GM12891 (cell line): ENCODE data around the gene PRMT3.
A peak's percentile ranks its signal among the peaks of the same experiment; 100 is the strongest.
"Not testable (repeated sequence)": the region's sequence is repeated elsewhere in the genome, so short reads cannot be mapped to it uniquely, and the experiment has no call there.

Source experiments
- DNase-seq: peaks from one replicate; pipeline ENCODE4 v3.0.0; 2011; ENCODE audit warnings: low spot score; ENCODE audit not compliant: insufficient read length
- FAIRE-seq: peaks from 2 replicates; lab custom pipeline; 2011; peaks lifted over from hg19 to GRCh38; lab: Jason Lieb, UNC
- PAX5 ChIP-seq: IDR thresholded peaks from 2 replicates; pipeline ENCODE4 v1.6.1; 2011; ENCODE audit warnings: low read length, moderate library complexity, mild to moderate bottlenecking; ENCODE audit not compliant: insufficient read depth, severe bottlenecking
- POLR2A ChIP-seq: IDR thresholded peaks from 2 replicates; pipeline ENCODE4 v1.6.1; 2011; ENCODE audit warnings: low read depth, low read length, control low read depth
- POLR2AphosphoS5 ChIP-seq: IDR thresholded peaks from 2 replicates; pipeline ENCODE4 v1.6.1; 2011; ENCODE audit warnings: low read depth, low read length, control low read depth
- POU2F2 ChIP-seq: IDR thresholded peaks from 2 replicates; pipeline ENCODE4 v1.6.1; 2011; ENCODE audit warnings: low read depth, mild to moderate bottlenecking, control low read depth, low read length, moderate library complexity
- SPI1 ChIP-seq: IDR thresholded peaks from 2 replicates; pipeline ENCODE4 v1.6.1; 2011; ENCODE audit warnings: low read depth, low read length, control low read depth
- TAF1 ChIP-seq: IDR thresholded peaks from 2 replicates; pipeline ENCODE4 v1.6.1; 2011; ENCODE audit warnings: low read depth, low read length, control low read depth

Gene PRMT3

DNA sequence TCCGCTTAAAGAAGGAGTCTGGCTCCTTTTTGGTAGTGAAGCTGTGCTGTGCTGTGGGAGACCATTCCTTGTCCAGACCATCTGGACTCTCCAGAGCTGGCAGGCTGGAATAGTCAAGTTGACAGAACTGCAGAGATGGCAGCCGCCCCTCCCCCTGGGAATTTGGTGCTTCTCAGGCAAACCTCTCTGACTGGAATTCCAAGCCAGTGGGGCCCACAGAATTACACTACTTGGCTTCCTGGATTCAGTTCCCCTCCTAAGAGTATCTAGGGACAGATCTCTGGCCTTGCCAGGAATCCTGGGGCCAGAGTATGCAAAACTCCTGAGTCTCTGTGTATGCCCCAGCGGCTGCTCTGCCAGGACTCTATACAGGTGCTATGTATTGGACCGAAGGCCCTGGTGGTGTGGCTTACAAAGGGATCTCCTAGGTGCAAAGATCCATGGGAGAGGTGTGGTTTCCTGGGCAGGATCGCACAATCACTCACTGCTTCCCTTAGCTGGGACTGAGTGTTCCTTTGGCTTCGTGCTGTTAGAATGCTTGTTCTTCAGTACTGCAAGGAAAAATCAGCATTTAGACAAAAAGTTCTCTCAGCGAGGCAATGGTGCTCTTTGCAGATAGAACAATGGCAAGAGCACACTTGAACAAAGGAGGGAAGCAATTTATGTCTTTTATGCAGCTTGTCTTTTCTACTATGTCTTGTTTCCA lies 86.8 kb downstream of the PRMT3 start:
- no peak for DNase-seq
- FAIRE-seq: no peak
- TF ChIP-seq POU2F2: no peak

DNA sequence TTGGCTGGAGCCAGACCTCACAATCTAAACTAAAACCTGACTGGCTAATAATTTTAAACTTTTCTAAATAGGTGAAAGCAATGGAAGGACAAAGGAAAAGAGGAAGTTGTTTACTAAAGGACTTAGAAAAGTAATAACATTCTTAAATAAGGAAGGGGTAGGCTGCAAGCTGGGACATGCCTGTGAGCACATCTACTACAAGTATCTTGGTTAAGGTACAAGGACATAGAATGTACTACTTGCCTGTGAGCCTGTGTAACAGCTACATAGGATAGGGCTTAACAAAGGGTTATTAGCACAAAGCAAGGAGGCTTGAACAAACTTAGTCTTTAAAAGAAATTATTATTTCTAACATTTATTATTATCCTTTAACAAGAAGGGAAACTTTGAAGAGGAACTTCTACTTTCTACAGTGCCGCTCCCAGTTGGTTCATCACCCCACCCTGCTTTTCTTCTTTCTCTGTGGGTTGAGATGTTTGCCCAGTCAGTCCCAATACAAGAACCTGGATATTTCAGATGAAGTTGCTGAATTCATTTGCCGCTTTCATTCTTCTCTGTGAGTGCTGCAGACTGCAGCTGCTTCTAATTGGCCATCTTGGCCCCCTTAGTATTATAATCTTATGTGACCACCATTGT lies 87.5 kb downstream of the PRMT3 start:
- TF ChIP-seq SPI1: no peak
- no peak for TF ChIP-seq POLR2AphosphoS5
- no peak for TF ChIP-seq PAX5
- no peak for TF ChIP-seq POU2F2
- TF ChIP-seq POLR2A: no peak
- TF ChIP-seq TAF1: no peak
- FAIRE-seq: no peak
- DNase-seq: no peak

- FAIRE-seq (no peak), DNase-seq (no peak)
- TF ChIP-seq PAX5: no peak
- no peak for TF ChIP-seq POLR2A
- no peak for TF ChIP-seq POU2F2
- TF ChIP-seq POLR2AphosphoS5: no peak
- TF ChIP-seq SPI1: peak; percentile 49
- TF ChIP-seq TAF1: no peak
Observed at GRCh38 chr11:20477418-20478090, 90.0 kb downstream of the PRMT3 start.

DNA sequence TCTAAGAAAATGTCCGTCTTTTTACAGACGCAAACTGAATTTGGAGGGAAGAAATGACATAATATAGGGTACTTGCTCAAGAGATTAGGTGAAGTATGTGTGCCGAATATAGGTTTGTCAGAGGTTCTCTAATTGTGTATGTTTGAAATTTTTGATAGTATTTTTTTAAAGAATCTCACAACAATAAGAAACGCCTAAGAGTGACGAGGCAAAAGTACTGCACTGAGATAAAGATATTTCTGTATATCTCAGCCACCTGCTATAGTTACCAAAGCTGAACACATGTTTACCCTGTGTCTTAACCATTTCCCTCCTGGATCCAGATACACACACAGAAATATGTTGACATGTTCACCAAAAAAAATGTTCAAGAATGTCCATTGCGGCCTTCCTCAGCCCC lies 92.0 kb downstream of the PRMT3 start:
- no peak for TF ChIP-seq SPI1
- no peak for TF ChIP-seq POLR2A
- no peak for TF ChIP-seq PAX5
- TF ChIP-seq TAF1: no peak
- no peak for TF ChIP-seq POLR2AphosphoS5
- TF ChIP-seq POU2F2: no peak
- DNase-seq: no peak
- FAIRE-seq: no peak

- TF ChIP-seq PAX5 (no peak), POU2F2 (no peak), SPI1 (no peak), TAF1 (no peak), POLR2AphosphoS5 (no peak), POLR2A (no peak)
- FAIRE-seq (no peak), DNase-seq (no peak)
Observed at GRCh38 chr11:20483931-20484330, 96.4 kb downstream of the PRMT3 start.

- FAIRE-seq, DNase-seq: not testable (repeated sequence)
Observed at GRCh38 chr11:20484416-20484815, 96.9 kb downstream of the PRMT3 start.

DNA sequence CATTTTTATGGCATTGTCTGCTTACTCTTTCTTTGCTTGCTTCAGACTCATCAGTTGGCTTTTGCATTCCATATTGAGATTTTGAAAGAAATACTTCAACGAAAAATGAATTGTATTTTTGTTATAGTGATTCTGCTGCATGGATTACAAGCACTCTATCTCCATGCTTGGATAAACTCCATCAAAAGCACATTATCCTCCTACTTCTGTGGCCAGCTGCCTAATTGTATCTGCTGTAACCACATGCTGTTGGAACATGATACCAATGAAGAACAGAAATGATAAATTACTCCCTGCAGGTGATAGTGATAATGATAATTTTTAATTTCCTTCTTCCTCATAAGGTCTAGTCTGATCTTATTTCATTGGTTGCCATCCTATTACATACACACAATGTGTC lies 100.8 kb downstream of the PRMT3 start:
- DNase-seq (no peak), FAIRE-seq (no peak)
- TF ChIP-seq POLR2A (no peak), SPI1 (no peak)

DNA sequence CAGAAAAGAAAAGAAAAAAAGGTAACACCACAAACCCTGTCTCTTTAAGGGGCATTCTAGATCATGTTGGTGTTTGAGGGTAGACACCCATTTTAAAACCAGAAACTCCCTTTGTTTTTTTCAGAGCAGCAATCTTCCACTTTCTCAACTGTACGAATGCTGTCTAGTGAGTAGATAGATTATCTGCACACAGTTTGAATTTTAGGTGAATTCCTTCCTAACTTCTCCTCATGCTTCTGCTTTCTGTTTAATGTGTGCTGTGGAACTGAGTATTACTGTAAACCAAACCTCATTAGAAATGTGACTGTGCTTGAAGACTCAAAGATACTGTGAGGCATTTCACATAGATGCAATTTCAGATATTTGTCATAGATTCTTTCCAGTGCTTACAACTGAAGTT lies 102.4 kb downstream of the PRMT3 start:
- no peak for FAIRE-seq
- TF ChIP-seq POLR2A (no peak), SPI1 (0 out of 2 replicates have a peak, but pooled peaks have one; percentile 17)
- DNase-seq: no peak

DNA sequence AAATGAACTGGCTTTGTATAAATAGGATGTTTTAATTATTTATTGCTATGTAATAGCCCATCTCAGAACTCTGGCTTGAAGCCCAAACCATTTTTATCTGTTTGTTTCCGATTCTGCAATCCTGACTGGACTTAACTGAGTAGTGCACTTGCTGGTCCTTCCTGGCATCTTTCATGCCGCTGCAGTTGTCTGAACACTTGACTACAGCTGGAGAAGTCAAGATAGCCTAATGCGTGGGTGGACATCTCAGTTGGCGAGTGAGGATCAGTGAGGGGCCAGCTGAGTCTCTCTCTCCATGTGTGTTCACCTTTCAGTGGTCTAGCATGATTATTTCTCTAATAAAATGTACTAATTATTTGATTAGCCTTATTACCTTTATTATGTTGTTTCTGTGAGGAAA lies 105.8 kb downstream of the PRMT3 start:
- TF ChIP-seq SPI1: no peak
- TF ChIP-seq POU2F2: no peak
- TF ChIP-seq POLR2AphosphoS5: no peak
- TF ChIP-seq PAX5: no peak
- TF ChIP-seq TAF1: no peak
- no peak for TF ChIP-seq POLR2A
- DNase-seq (no peak), FAIRE-seq (no peak)

GRCh38 chr11:20497124-20497792 lies 109.7 kb downstream of the PRMT3 start:
- TF ChIP-seq POLR2A (no peak), TAF1 (no peak), POLR2AphosphoS5 (no peak), POU2F2 (no peak), SPI1 (no peak), PAX5 (no peak)
- FAIRE-seq: no peak
- no peak for DNase-seq
